Activated naive CD8-positive, alpha-beta T cell treated with anti-CD3 and anti-CD28 coated beads, Interleukin-2, amount 50 U/mL, for 16 hours (primary cell): ENCODE results near the gene CENPP.

Source experiments
- DNase-seq: peaks from one replicate; pipeline ENCODE4 v3.0.0-alpha.2; 2020; ENCODE audit warnings: low read depth, low spot score

The CENPP gene

GRCh38 chr9:92656537-92656925 lies 330.8 kb downstream of the CENPP start:
- DNase-seq: no peak

GRCh38 chr9:92657296-92658094 lies 331.7 kb downstream of the CENPP start:
- DNase-seq: no peak

- no peak for DNase-seq
Observed at GRCh38 chr9:92658176-92658575, 332.4 kb downstream of the CENPP start.

GRCh38 chr9:92658611-92659010 lies 332.9 kb downstream of the CENPP start:
- DNase-seq: no peak

- no peak for DNase-seq
Observed at GRCh38 chr9:92659601-92660000, 333.8 kb downstream of the CENPP start.

GRCh38 chr9:92660266-92660665 lies 334.5 kb downstream of the CENPP start:
- no peak for DNase-seq

- DNase-seq: no peak
Observed at GRCh38 chr9:92661127-92661526, 335.4 kb downstream of the CENPP start.

GRCh38 chr9:92661743-92662142 lies 336.0 kb downstream of the CENPP start:
- DNase-seq: no peak

GRCh38 chr9:92663126-92663525 lies 337.4 kb downstream of the CENPP start:
- DNase-seq: no peak

GRCh38 chr9:92663951-92664350 lies 338.2 kb downstream of the CENPP start:
- no peak for DNase-seq

GRCh38 chr9:92664394-92665152 lies 338.8 kb downstream of the CENPP start:
- DNase-seq: no peak

GRCh38 chr9:92665836-92666235 lies 340.1 kb downstream of the CENPP start:
- no peak for DNase-seq

GRCh38 chr9:92666236-92666635 lies 340.5 kb downstream of the CENPP start:
- no peak for DNase-seq

GRCh38 chr9:92666912-92667532 lies 341.3 kb downstream of the CENPP start:
- no peak for DNase-seq

GRCh38 chr9:92668746-92669526 lies 343.2 kb downstream of the CENPP start:
- no peak for DNase-seq

- no peak for DNase-seq
Observed at GRCh38 chr9:92669527-92669889, 343.8 kb downstream of the CENPP start.
